Keratinocyte (primary cell): ENCODE data around the gene FAM163A. TPM values are rescaled to one million over a fixed set of nuclear protein-coding genes. Genes with fewer than 3 reads are reported as not detected.
A peak's percentile ranks its signal among the peaks of the same experiment; 100 is the strongest.

Experiments used
- DNase-seq: peaks from one replicate; pipeline ENCODE4 v3.0.0-alpha.2; 2011; ENCODE audit warnings: low read depth, missing footprints, low spot score
- FAIRE-seq: peaks from 2 replicates; lab custom pipeline; 2011; peaks lifted over from hg19 to GRCh38; lab: Jason Lieb, UNC
- H2AFZ ChIP-seq: 2 replicates; pipeline ENCODE4 v1.6.0; 2012; ENCODE audit warnings: low read length, control low read depth, inconsistent platforms; ENCODE audit not compliant: control insufficient read depth
- H3K27ac ChIP-seq: 2 replicates; pipeline ENCODE4 v1.5.1; 2011; ENCODE audit warnings: low read length; ENCODE audit not compliant: control insufficient read depth, insufficient read depth
- H3K27me3 ChIP-seq: 3 replicates; pipeline ENCODE4 v1.6.0; 2011; ENCODE audit warnings: low read length; ENCODE audit not compliant: control insufficient read depth, insufficient read depth; ENCODE audit errors: extremely low read depth
- H3K36me3 ChIP-seq, 2 experiments: 2 replicates in 1 of 2; 3 replicates in 1 of 2; pipeline ENCODE4 v1.5.1; 2011; ENCODE audit warnings: low read length in 2 of 2, mild to moderate bottlenecking in 1 of 2; ENCODE audit not compliant: control insufficient read depth in 2 of 2, insufficient read depth in 2 of 2; ENCODE audit errors: extremely low read depth in 1 of 2
- H3K4me1 ChIP-seq: 3 replicates; pipeline ENCODE4 v1.5.1; 2011; ENCODE audit warnings: low read length; ENCODE audit not compliant: control insufficient read depth, insufficient read depth; ENCODE audit errors: extremely low read depth
- H3K4me2 ChIP-seq: 3 replicates; pipeline ENCODE4 v1.6.0; 2011; ENCODE audit warnings: low read depth, low read length; ENCODE audit not compliant: control insufficient read depth, insufficient read depth; ENCODE audit errors: extremely low read depth
- H3K4me3 ChIP-seq, 3 experiments: fragments of 200-600 bp in 1 of 3; sonication (generic) in 1 of 3; 2 replicates in 2 of 3; 3 replicates in 1 of 3; pipeline ENCODE4 v1.5.1; 2011 to 2016; ENCODE audit warnings: low read length in 3 of 3, mild to moderate bottlenecking in 3 of 3, control low read depth in 2 of 3, inconsistent platforms in 1 of 3, low read depth in 1 of 3, mixed read lengths in 1 of 3, mixed run types in 1 of 3, moderate library complexity in 1 of 3; ENCODE audit not compliant: control insufficient read depth in 2 of 3, insufficient read depth in 2 of 3; ENCODE audit errors: extremely low read depth in 1 of 3
- H3K79me2 ChIP-seq: 2 replicates; pipeline ENCODE4 v1.6.0; 2012; ENCODE audit warnings: low read length; ENCODE audit not compliant: control insufficient read depth, insufficient read depth
- H3K9ac ChIP-seq: 3 replicates; pipeline ENCODE4 v1.6.0; 2011; ENCODE audit warnings: low read length; ENCODE audit not compliant: control insufficient read depth, insufficient read depth; ENCODE audit errors: extremely low read depth
- H3K9me1 ChIP-seq: 3 replicates; pipeline ENCODE4 v1.6.0; 2011; ENCODE audit warnings: low read length; ENCODE audit not compliant: control insufficient read depth, insufficient read depth; ENCODE audit errors: extremely low read depth
- H3K9me3 ChIP-seq: 2 replicates; pipeline ENCODE4 v1.5.1; 2012; ENCODE audit warnings: low read depth, low read length; ENCODE audit not compliant: control insufficient read depth
- H4K20me1 ChIP-seq: 3 replicates; pipeline ENCODE4 v1.6.0; 2011; ENCODE audit warnings: low read length; ENCODE audit not compliant: control insufficient read depth, insufficient read depth; ENCODE audit errors: extremely low read depth
- CTCF ChIP-seq, 3 experiments: IDR thresholded peaks in 1 of 3; conservative IDR thresholded peaks in 1 of 3; optimal IDR thresholded peaks in 1 of 3; 2 replicates in 2 of 3; 3 replicates in 1 of 3; pipeline versions ENCODE3 to v1.5.1; 2011; ENCODE audit warnings: low read length in 3 of 3, mild to moderate bottlenecking in 3 of 3, moderate library complexity in 2 of 3, control low read depth in 1 of 3, inconsistent platforms in 1 of 3; ENCODE audit not compliant: insufficient read depth in 2 of 3; ENCODE audit errors: extremely low read depth in 1 of 3
- EZH2 ChIP-seq: IDR thresholded peaks from one replicate; pipeline ENCODE4 v1.6.1; 2012; ENCODE audit warnings: inconsistent platforms, mild to moderate bottlenecking, low read length, moderate library complexity
- dilution Hi-C: fragments of 300-500 bp; cut with MboI; formaldehyde crosslinking; loops from one replicate; pipeline ENCODE4 v1.7.0; 2020; ENCODE audit warnings: low sequenced_read_pairs; ENCODE audit not compliant: extremely low pct_ligation_motif_present
- polyA plus RNA-seq, 5 experiments: library from polyadenylated mRNA; depleted of rRNA in 3 of 5; stranded (reverse) in 3 of 5; stranded (forward) in 1 of 5; unstranded in 1 of 5; fragments of >200 nt; gene quantifications; 1 replicate in 1 of 5; 2 replicates in 3 of 5; 3 replicates in 1 of 5; pipeline versions ENCODE4 v1.2.1 to v1.2.3, GENCODE V29; 2011 to 2012; ENCODE audit warnings: missing spikeins in 2 of 5, low read depth in 1 of 5, low replicate concordance in 1 of 5

The FAM163A gene
- polyA plus RNA-seq, 1 donor (not counting 4 experiments of a cell fraction or from before 2014, with no cell fraction given), result not detected

- H2AFZ ChIP-seq, result no peak overlapping the region
- H3K4me1 ChIP-seq, result no peaks in the 10 kb centered on the region
- TF ChIP-seq EZH2 (no peak), CTCF (optimal IDR thresholded peaks at IDR 0.05 in 1 of 3, IDR thresholded peaks at IDR 0.05 in 1 of 3, conservative IDR thresholded peaks at IDR 0.05 in 1 of 3; ENCODE audit: extremely low read depth in 1 of 3, insufficient read depth in 2 of 3, low read length in 3 of 3) (no peak)
- no peak overlapping the region for H3K4me3 ChIP-seq
- no peak overlapping the region for H3K27ac ChIP-seq
- FAIRE-seq (no peak), DNase-seq (no peak)
- no peaks in the 10 kb centered on the region for H3K9me1 ChIP-seq
- no peak overlapping the region for H3K9ac ChIP-seq
- no peaks in the 10 kb centered on the region for H3K79me2 ChIP-seq
- H3K9me3 ChIP-seq, result no peaks in the 10 kb centered on the region
- H3K36me3 ChIP-seq, result no peaks in the 10 kb centered on the region
- peaks cover 9% of the 10 kb centered on the region for H3K27me3 ChIP-seq
- dilution Hi-C loops, result no loop called here
- no peak overlapping the region for H3K4me2 ChIP-seq
- H4K20me1 ChIP-seq, result no peaks in the 10 kb centered on the region
These were observed 11.4 kb upstream of the FAM163A start for GRCh38 chr1:179731643-179732042.

DNA sequence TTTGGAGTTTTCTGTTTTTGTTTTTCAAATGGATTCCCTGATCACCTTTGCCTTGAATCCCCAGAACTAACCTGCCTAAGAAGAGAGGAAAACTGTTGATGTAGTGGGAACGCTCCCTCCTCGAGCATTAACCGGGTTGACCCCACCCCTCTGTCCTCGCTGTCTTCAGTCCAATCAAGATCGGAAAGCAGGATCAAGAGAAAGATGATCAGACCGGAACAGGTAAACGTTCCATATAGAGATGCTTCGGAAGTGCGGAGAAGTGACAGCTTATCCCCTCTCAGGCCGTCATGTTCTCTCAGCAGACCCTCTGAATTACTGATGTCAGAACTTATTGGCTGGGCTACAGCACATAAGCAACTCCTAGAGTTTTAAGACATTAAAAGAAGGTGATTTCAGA lies 800 bp upstream of the FAM163A start:
- H4K20me1 ChIP-seq, result peaks cover 3% of the 10 kb centered on the region
- no peak overlapping the region for H3K4me3 ChIP-seq
- FAIRE-seq (no peak), DNase-seq (no peak)
- dilution Hi-C loops, result no loop called here
- no peak overlapping the region for H3K27ac ChIP-seq
- no peaks in the 10 kb centered on the region for H3K36me3 ChIP-seq
- no peaks in the 10 kb centered on the region for H3K9me1 ChIP-seq
- no peak overlapping the region for H2AFZ ChIP-seq
- no peaks in the 10 kb centered on the region for H3K4me1 ChIP-seq
- no peaks in the 10 kb centered on the region for H3K9me3 ChIP-seq
- no peak overlapping the region for H3K9ac ChIP-seq
- H3K4me2 ChIP-seq, result peak overlapping the region; percentile 35
- peaks cover 55% of the 10 kb centered on the region for H3K27me3 ChIP-seq
- no peaks in the 10 kb centered on the region for H3K79me2 ChIP-seq
- TF ChIP-seq EZH2, result no peak
- no peak for TF ChIP-seq CTCF (optimal IDR thresholded peaks at IDR 0.05 in 1 of 3, IDR thresholded peaks at IDR 0.05 in 1 of 3, conservative IDR thresholded peaks at IDR 0.05 in 1 of 3; ENCODE audit: extremely low read depth in 1 of 3, insufficient read depth in 2 of 3, low read length in 3 of 3)
